ENCODE results near the gene ABHD4. TPM values are rescaled to one million over a fixed set of nuclear protein-coding genes. Genes with fewer than 3 reads are reported as not detected.

Gene ABHD4
- total RNA-seq: 7.5 and 10.4 TPM in 2 replicates

GRCh38 chr14:22598099-22598895 lies at the start of gene ABHD4:
Gene ABHD4 (plus strand): TSS chr14:22598300. CDS start chr14:22598307, 7 bp downstream.

GRCh38 chr14:22589096-22589839 lies 8.8 kb upstream of the ABHD4 start, which contains the start of gene DAD1:
Gene DAD1 (minus strand): TSS chr14:22589224. CDS start chr14:22589157, 67 bp downstream.

DNA sequence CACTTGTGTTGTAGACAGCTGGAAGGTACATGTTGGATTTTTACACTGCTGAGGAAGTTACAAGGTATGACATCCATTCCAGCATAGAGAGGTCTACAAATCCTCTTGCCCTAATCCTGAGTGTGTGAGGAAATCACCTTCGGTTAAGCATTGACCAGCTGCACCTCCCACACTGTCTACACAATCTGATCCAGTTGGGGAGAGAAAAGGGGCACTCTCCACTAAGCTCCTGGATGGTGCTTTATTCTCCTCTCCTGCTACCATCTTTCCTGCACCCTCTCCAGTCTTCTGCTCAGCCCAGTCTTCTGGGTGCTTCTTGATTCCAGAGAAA lies 46.2 kb downstream of the ABHD4 start, which contains the start of gene OR6J1:
Gene OR6J1, minus strand, starts transcription at position 48 of the 331 bp plus-strand sequence. CDS start 9,541 bp downstream, outside the sequence.

Other genes starting within 250 kb of the ABHD4 start
- gene DAD1, start 9.1 kb upstream of the ABHD4 start, total RNA-seq: 216 and 226 TPM in 2 replicates
- gene OR6J1, start 46.1 kb downstream of the ABHD4 start, total RNA-seq: not detected in 2 replicates
- gene OXA1L, start 168.4 kb downstream of the ABHD4 start, total RNA-seq: 67.5 and 105 TPM in 2 replicates
- gene SLC7A7, start 217.1 kb downstream of the ABHD4 start, total RNA-seq: 1.3 TPM in 1 of 2 replicates, not detected in the other
- 96.8 and 169 TPM in 2 replicates for gene MRPL52, start 231.6 kb downstream of the ABHD4 start, total RNA-seq
- gene MMP14, start 238.3 kb downstream of the ABHD4 start, total RNA-seq: 187 and 214 TPM in 2 replicates

All from airway epithelial cell (primary cell).